GM06990 (cell line): ENCODE results near the gene PCDH12.

Source experiments
- DNase-seq: peaks from one replicate; pipeline ENCODE4 v3.0.0-alpha.2; 2011; ENCODE audit not compliant: insufficient read length; ENCODE audit errors: extremely low read depth
- H3K27me3 ChIP-seq: replicated peaks from 2 replicates; pipeline ENCODE4 v1.6.0; 2011; ENCODE audit warnings: low read length; ENCODE audit not compliant: control insufficient read depth, insufficient read depth
- H3K36me3 ChIP-seq: 2 replicates; pipeline ENCODE4 v1.5.1; 2011; ENCODE audit warnings: low read length; ENCODE audit not compliant: control insufficient read depth, insufficient read depth
- H3K4me3 ChIP-seq: replicated peaks from 2 replicates; pipeline ENCODE4 v1.5.1; 2011; ENCODE audit warnings: low read depth, mild to moderate bottlenecking, control low read depth, low read length
- CTCF ChIP-seq: IDR thresholded peaks from 2 replicates; pipeline ENCODE4 v1.5.1; 2011; ENCODE audit warnings: low read length, control low read depth, mild to moderate bottlenecking, inconsistent platforms; ENCODE audit not compliant: insufficient read depth, poor library complexity, severe bottlenecking

Gene PCDH12

DNA sequence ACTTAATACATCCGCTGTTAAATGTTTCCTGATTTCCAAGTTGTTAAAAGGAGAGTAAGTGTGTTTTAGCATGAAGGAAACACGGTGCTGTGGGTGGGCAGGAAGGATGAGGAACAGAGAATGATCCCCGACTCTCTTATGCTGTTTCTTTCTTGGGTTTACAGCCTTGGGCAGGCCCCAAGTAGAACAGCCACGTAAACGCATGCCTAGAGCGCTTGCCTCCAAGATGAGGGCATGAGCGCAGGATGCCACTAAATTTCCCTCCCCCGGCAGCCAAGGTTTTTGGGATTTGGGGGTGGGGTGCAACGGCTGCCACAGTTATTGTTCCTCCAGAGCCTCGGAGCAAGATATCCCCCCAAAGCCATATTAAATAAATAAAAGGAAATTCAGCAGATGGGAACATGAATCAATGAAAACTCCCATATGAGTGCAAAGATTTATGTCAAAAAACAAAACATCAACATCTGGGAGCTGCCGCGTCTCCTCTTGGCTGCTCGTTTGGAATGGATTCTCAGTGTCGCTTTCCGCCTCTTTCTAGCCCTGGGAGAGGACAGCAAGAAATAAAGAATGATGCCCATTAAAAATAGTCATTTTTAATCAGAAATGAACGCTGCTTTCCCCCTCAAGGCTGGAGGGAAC lies 44.3 kb downstream of the PCDH12 start:
- no peak for TF ChIP-seq CTCF
- no peaks in the 10 kb centered on the region for H3K36me3 ChIP-seq
- peak overlapping the region; percentile 19 for H3K4me3 ChIP-seq
- no peak for DNase-seq
- H3K27me3 ChIP-seq = no peaks in the 10 kb centered on the region

- H3K27me3 ChIP-seq = no peaks in the 10 kb centered on the region
- TF ChIP-seq CTCF = no peak
- no peak overlapping the region for H3K4me3 ChIP-seq
- no peaks in the 10 kb centered on the region for H3K36me3 ChIP-seq
- no peak for DNase-seq
Measured at GRCh38 chr5:141910271-141910673, 47.7 kb downstream of the PCDH12 start.

- TF ChIP-seq CTCF = no peak
- Histone ChIP-seq H3K27me3 (no peaks in the 10 kb centered on the region), H3K36me3 (no peaks in the 10 kb centered on the region), H3K4me3 (no peak overlapping the region)
- no peak for DNase-seq
Measured at GRCh38 chr5:141909212-141909611, 48.8 kb downstream of the PCDH12 start.

- Histone ChIP-seq H3K4me3 (no peak overlapping the region), H3K36me3 (no peaks in the 10 kb centered on the region), H3K27me3 (no peaks in the 10 kb centered on the region)
- no peak for TF ChIP-seq CTCF
- no peak for DNase-seq
Measured at GRCh38 chr5:141908796-141909195, 49.2 kb downstream of the PCDH12 start.

DNA sequence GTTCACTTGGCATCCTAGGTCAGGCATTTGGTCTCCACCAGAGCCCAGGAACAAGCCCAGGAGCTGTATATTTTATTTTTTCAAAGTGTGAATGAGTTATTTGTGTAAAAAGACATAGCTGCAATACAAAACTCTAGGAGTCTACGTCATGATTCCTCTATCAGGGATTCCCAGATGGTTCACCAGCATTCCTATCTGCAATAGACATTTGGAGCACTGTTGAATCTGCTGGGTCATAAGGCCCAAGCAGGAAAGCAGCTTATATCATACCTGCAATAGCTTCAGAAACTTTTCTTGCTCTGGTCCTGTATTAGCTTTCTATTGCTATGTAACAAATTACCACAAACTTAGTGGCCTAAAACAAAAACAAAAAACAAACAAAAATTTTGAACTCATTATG lies 51.0 kb downstream of the PCDH12 start:
- H3K27me3 ChIP-seq = no peaks in the 10 kb centered on the region
- no peak overlapping the region for H3K4me3 ChIP-seq
- no peaks in the 10 kb centered on the region for H3K36me3 ChIP-seq
- no peak for DNase-seq
- TF ChIP-seq CTCF = no peak

DNA sequence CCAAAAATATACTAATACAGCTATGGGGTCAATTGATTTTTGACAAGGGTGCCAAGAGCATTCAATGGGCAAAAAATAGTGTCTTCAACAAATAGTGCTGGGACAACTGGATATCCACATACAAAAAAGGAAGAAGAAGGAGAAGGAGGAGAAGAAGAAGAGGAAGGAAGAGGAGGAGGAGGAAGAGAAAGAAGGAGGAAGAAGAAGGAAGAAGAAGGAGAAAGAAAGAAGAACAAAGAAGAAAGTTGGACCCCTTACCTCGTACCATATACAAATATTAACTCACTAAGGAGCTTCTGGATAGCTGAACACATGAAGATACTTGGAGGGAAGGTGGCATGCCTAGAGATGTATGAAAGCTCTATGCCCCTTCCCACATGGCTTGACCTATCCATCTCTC lies 51.5 kb downstream of the PCDH12 start:
- DNase-seq = no peak
- Histone ChIP-seq H3K4me3 (no peak overlapping the region), H3K27me3 (no peaks in the 10 kb centered on the region), H3K36me3 (no peaks in the 10 kb centered on the region)
- TF ChIP-seq CTCF = no peak
